ENCODE data around the gene GPR139.

The GPR139 gene

GRCh38 chr16:20074099-20074991, 655 bp upstream of the GPR139 start:
- H3K27ac ChIP-seq (ENCODE audit: insufficient read depth in 1 of 2, low read depth in 1 of 2, low read length in 2 of 2, poor library complexity in 1 of 2, severe bottlenecking in 2 of 2), result no peak overlapping the region
- WGBS (ENCODE audit: insufficient coverage), result 18% methylated on average over 18 of the region's 34 CpGs
- peaks cover 3 to 73% (median 25%) of the 10 kb centered on the region in 5 experiments for H3K27me3 ChIP-seq (replicated peaks in 2 of 5; ENCODE audit: control insufficient read depth in 4 of 5, insufficient read depth in 5 of 5, low read length in 4 of 5)
- CTCF ChIA-PET, result no interaction called here
- POLR2A ChIA-PET, result no interaction called here
- H3K4me3 ChIP-seq (ENCODE audit: control insufficient read depth in 1 of 7, extremely low read depth in 1 of 7, insufficient read depth in 4 of 7, low read depth in 2 of 7, low read length in 6 of 7), result no peak overlapping the region
- no peaks in the 10 kb centered on the region for H3K9me3 ChIP-seq (ENCODE audit: control extremely low read depth in 1 of 5, control insufficient read depth in 4 of 5, insufficient read depth in 2 of 5, low read depth in 1 of 5, low read length in 4 of 5)
- H3K36me3 ChIP-seq (ENCODE audit: control insufficient read depth in 4 of 4, insufficient read depth in 4 of 4, low read length in 3 of 4), result no peaks in the 10 kb centered on the region
- no peaks in the 10 kb centered on the region for H3K4me1 ChIP-seq (ENCODE audit: control extremely low read depth in 1 of 4, control insufficient read depth in 4 of 4, insufficient read depth in 4 of 4, low read length in 3 of 4)
- DNase-seq, result no peak

- POLR2A ChIA-PET, result no interaction called here
- H3K27me3 ChIP-seq (replicated peaks in 2 of 5; ENCODE audit: control insufficient read depth in 4 of 5, insufficient read depth in 5 of 5, low read length in 4 of 5), result peaks cover 3 to 73% (median 25%) of the 10 kb centered on the region in 5 experiments
- no peak overlapping the region for H3K27ac ChIP-seq (ENCODE audit: insufficient read depth in 1 of 2, low read depth in 1 of 2, low read length in 2 of 2, poor library complexity in 1 of 2, severe bottlenecking in 2 of 2)
- CTCF ChIA-PET, result no interaction called here
- H3K4me1 ChIP-seq (ENCODE audit: control extremely low read depth in 1 of 4, control insufficient read depth in 4 of 4, insufficient read depth in 4 of 4, low read length in 3 of 4), result no peaks in the 10 kb centered on the region
- DNase-seq, result no peak
- peaks cover 0 to 6% (median 0%) of the 10 kb centered on the region in 5 experiments for H3K9me3 ChIP-seq (ENCODE audit: control extremely low read depth in 1 of 5, control insufficient read depth in 4 of 5, insufficient read depth in 2 of 5, low read depth in 1 of 5, low read length in 4 of 5)
- 15% methylated on average over 5 of the region's 11 CpGs for WGBS (ENCODE audit: insufficient coverage)
- no peaks in the 10 kb centered on the region for H3K36me3 ChIP-seq (ENCODE audit: control insufficient read depth in 4 of 4, insufficient read depth in 4 of 4, low read length in 3 of 4)
- H3K4me3 ChIP-seq (ENCODE audit: control insufficient read depth in 1 of 7, extremely low read depth in 1 of 7, insufficient read depth in 4 of 7, low read depth in 2 of 7, low read length in 6 of 7), result no peak overlapping the region
Observed at GRCh38 chr16:20072874-20073202, 852 bp downstream of the GPR139 start.

GRCh38 chr16:20072146-20072873, 1.4 kb downstream of the GPR139 start:
- 44% methylated on average over 11 of the region's 11 CpGs for WGBS (ENCODE audit: insufficient coverage)
- DNase-seq, result no peak
- H3K9me3 ChIP-seq (ENCODE audit: control extremely low read depth in 1 of 5, control insufficient read depth in 4 of 5, insufficient read depth in 2 of 5, low read depth in 1 of 5, low read length in 4 of 5), result peaks cover 0 to 6% (median 0%) of the 10 kb centered on the region in 5 experiments
- ChIA-PET CTCF (no interaction called here), POLR2A (no interaction called here)
- H3K4me1 ChIP-seq (ENCODE audit: control extremely low read depth in 1 of 4, control insufficient read depth in 4 of 4, insufficient read depth in 4 of 4, low read length in 3 of 4), result no peaks in the 10 kb centered on the region
- no peak overlapping the region for H3K4me3 ChIP-seq (ENCODE audit: control insufficient read depth in 1 of 7, extremely low read depth in 1 of 7, insufficient read depth in 4 of 7, low read depth in 2 of 7, low read length in 6 of 7)
- no peak overlapping the region for H3K27ac ChIP-seq (ENCODE audit: insufficient read depth in 1 of 2, low read depth in 1 of 2, low read length in 2 of 2, poor library complexity in 1 of 2, severe bottlenecking in 2 of 2)
- H3K27me3 ChIP-seq (replicated peaks in 2 of 5; ENCODE audit: control insufficient read depth in 4 of 5, insufficient read depth in 5 of 5, low read length in 4 of 5), result peaks cover 3 to 73% (median 25%) of the 10 kb centered on the region in 5 experiments
- H3K36me3 ChIP-seq (ENCODE audit: control insufficient read depth in 4 of 4, insufficient read depth in 4 of 4, low read length in 3 of 4), result no peaks in the 10 kb centered on the region

GRCh38 chr16:20064931-20065330, 8.8 kb downstream of the GPR139 start:
- no peak for DNase-seq
- no peaks in the 10 kb centered on the region for H3K36me3 ChIP-seq (ENCODE audit: control insufficient read depth in 4 of 4, insufficient read depth in 4 of 4, low read length in 3 of 4)
- ChIA-PET CTCF (no interaction called here), POLR2A (no interaction called here)
- no peak overlapping the region for H3K27ac ChIP-seq (ENCODE audit: insufficient read depth in 1 of 2, low read depth in 1 of 2, low read length in 2 of 2, poor library complexity in 1 of 2, severe bottlenecking in 2 of 2)
- WGBS (ENCODE audit: insufficient coverage), result 100% methylated on average over 2 of the region's 2 CpGs
- H3K9me3 ChIP-seq (ENCODE audit: control extremely low read depth in 1 of 5, control insufficient read depth in 4 of 5, insufficient read depth in 2 of 5, low read depth in 1 of 5, low read length in 4 of 5), result peaks cover 0 to 6% (median 0%) of the 10 kb centered on the region in 5 experiments
- no peak overlapping the region for H3K4me3 ChIP-seq (ENCODE audit: control insufficient read depth in 1 of 7, extremely low read depth in 1 of 7, insufficient read depth in 4 of 7, low read depth in 2 of 7, low read length in 6 of 7)
- H3K4me1 ChIP-seq (ENCODE audit: control extremely low read depth in 1 of 4, control insufficient read depth in 4 of 4, insufficient read depth in 4 of 4, low read length in 3 of 4), result no peaks in the 10 kb centered on the region
- H3K27me3 ChIP-seq (replicated peaks in 2 of 5; ENCODE audit: control insufficient read depth in 4 of 5, insufficient read depth in 5 of 5, low read length in 4 of 5), result peaks cover 0 to 5% (median 0%) of the 10 kb centered on the region in 5 experiments

GRCh38 chr16:20064520-20064919, 9.2 kb downstream of the GPR139 start:
- Histone ChIP-seq H3K27me3 (replicated peaks in 2 of 5; ENCODE audit: control insufficient read depth in 4 of 5, insufficient read depth in 5 of 5, low read length in 4 of 5) (peaks cover 0 to 5% (median 0%) of the 10 kb centered on the region in 5 experiments), H3K36me3 (ENCODE audit: control insufficient read depth in 4 of 4, insufficient read depth in 4 of 4, low read length in 3 of 4) (no peaks in the 10 kb centered on the region), H3K4me3 (ENCODE audit: control insufficient read depth in 1 of 7, extremely low read depth in 1 of 7, insufficient read depth in 4 of 7, low read depth in 2 of 7, low read length in 6 of 7) (no peak overlapping the region), H3K27ac (ENCODE audit: insufficient read depth in 1 of 2, low read depth in 1 of 2, low read length in 2 of 2, poor library complexity in 1 of 2, severe bottlenecking in 2 of 2) (no peak overlapping the region), H3K9me3 (ENCODE audit: control extremely low read depth in 1 of 5, control insufficient read depth in 4 of 5, insufficient read depth in 2 of 5, low read depth in 1 of 5, low read length in 4 of 5) (peaks cover 0 to 6% (median 0%) of the 10 kb centered on the region in 5 experiments), H3K4me1 (ENCODE audit: control extremely low read depth in 1 of 4, control insufficient read depth in 4 of 4, insufficient read depth in 4 of 4, low read length in 3 of 4) (no peaks in the 10 kb centered on the region)
- ChIA-PET POLR2A (no interaction called here), CTCF (no interaction called here)
- no peak for DNase-seq
- 92% methylated on average over 3 of the region's 4 CpGs for WGBS (ENCODE audit: insufficient coverage)

- no peak for DNase-seq
- CTCF ChIA-PET, result no interaction called here
- 100% methylated on average over 2 of the region's 3 CpGs for WGBS (ENCODE audit: insufficient coverage)
- Histone ChIP-seq H3K27ac (ENCODE audit: insufficient read depth in 1 of 2, low read depth in 1 of 2, low read length in 2 of 2, poor library complexity in 1 of 2, severe bottlenecking in 2 of 2) (no peak overlapping the region), H3K9me3 (ENCODE audit: control extremely low read depth in 1 of 5, control insufficient read depth in 4 of 5, insufficient read depth in 2 of 5, low read depth in 1 of 5, low read length in 4 of 5) (peaks cover 0 to 2% (median 0%) of the 10 kb centered on the region in 5 experiments), H3K4me3 (ENCODE audit: control insufficient read depth in 1 of 7, extremely low read depth in 1 of 7, insufficient read depth in 4 of 7, low read depth in 2 of 7, low read length in 6 of 7) (no peak overlapping the region), H3K36me3 (ENCODE audit: control insufficient read depth in 4 of 4, insufficient read depth in 4 of 4, low read length in 3 of 4) (no peaks in the 10 kb centered on the region), H3K27me3 (replicated peaks in 2 of 5; ENCODE audit: control insufficient read depth in 4 of 5, insufficient read depth in 5 of 5, low read length in 4 of 5) (peaks cover 0 to 8% (median 0%) of the 10 kb centered on the region in 5 experiments), H3K4me1 (ENCODE audit: control extremely low read depth in 1 of 4, control insufficient read depth in 4 of 4, insufficient read depth in 4 of 4, low read length in 3 of 4) (no peaks in the 10 kb centered on the region)
- POLR2A ChIA-PET, result no interaction called here
Observed at GRCh38 chr16:20061132-20061531, 12.6 kb downstream of the GPR139 start.

- Histone ChIP-seq H3K4me3 (ENCODE audit: control insufficient read depth in 1 of 7, extremely low read depth in 1 of 7, insufficient read depth in 4 of 7, low read depth in 2 of 7, low read length in 6 of 7) (no peak overlapping the region), H3K9me3 (ENCODE audit: control extremely low read depth in 1 of 5, control insufficient read depth in 4 of 5, insufficient read depth in 2 of 5, low read depth in 1 of 5, low read length in 4 of 5) (peaks cover 0 to 2% (median 0%) of the 10 kb centered on the region in 5 experiments), H3K36me3 (ENCODE audit: control insufficient read depth in 4 of 4, insufficient read depth in 4 of 4, low read length in 3 of 4) (no peaks in the 10 kb centered on the region), H3K27me3 (replicated peaks in 2 of 5; ENCODE audit: control insufficient read depth in 4 of 5, insufficient read depth in 5 of 5, low read length in 4 of 5) (peaks cover 0 to 6% (median 2%) of the 10 kb centered on the region in 5 experiments), H3K27ac (ENCODE audit: insufficient read depth in 1 of 2, low read depth in 1 of 2, low read length in 2 of 2, poor library complexity in 1 of 2, severe bottlenecking in 2 of 2) (no peak overlapping the region), H3K4me1 (ENCODE audit: control extremely low read depth in 1 of 4, control insufficient read depth in 4 of 4, insufficient read depth in 4 of 4, low read length in 3 of 4) (no peaks in the 10 kb centered on the region)
- CTCF ChIA-PET, result interaction anchor here (0.8 kb wide), 1 partner anchor 149 kb away, joined by 4 read pairs; no protein-coding TSS in a partner anchor
- POLR2A ChIA-PET, result no interaction called here
- no peak for DNase-seq
- no CpG with 5 or more reads among the region's 3 CpGs for WGBS (ENCODE audit: insufficient coverage)
Observed at GRCh38 chr16:20056436-20056835, 17.3 kb downstream of the GPR139 start.

Data from common myeloid progenitor, CD34-positive (primary cell).